Measurements from ENCODE around the gene ATP6AP1.
"Not testable (repeated sequence)": the region's sequence is repeated elsewhere in the genome, so short reads cannot be mapped to it uniquely, and the experiment has no call there.

The ATP6AP1 gene

DNA sequence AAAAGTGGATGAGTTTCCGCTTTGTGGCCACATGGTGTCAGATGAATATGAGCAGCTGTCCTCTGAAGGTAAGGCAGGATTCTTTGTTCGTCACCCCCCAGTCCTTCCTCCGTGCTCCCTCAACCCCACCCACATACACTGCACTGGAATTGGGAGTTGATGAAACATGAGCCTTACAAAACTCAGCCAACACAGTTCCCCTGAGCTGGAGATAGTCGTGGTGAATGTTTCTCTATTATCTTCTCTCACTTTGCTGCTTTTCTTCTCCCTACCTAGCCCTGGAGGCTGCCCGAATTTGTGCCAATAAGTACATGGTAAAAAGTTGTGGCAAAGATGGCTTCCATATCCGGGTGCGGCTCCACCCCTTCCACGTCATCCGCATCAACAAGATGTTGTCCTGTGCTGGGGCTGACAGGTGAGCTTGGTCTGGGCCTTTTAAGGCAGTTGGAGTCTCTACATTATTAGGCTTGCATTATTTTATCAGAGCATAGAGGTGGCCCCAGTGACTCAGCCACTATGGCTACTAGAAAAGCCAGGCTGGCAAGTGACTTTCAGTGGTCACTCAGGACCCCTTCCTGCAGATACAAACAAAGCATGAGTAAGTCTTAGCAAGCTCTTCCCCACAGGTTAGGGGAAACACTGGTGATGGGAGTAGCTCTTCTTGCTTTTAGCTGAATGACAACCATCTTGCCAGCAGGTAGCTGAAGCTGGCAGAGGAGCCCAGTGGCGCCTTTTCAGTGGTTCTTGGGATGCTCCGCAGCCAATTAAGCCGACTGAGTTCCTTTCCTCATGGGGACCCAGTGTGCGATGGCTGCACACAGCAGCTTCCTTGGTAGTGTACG is 28.7 kb upstream of the ATP6AP1 start:
- no peak for DNase-seq (ENCODE audit: low spot score)

DNA sequence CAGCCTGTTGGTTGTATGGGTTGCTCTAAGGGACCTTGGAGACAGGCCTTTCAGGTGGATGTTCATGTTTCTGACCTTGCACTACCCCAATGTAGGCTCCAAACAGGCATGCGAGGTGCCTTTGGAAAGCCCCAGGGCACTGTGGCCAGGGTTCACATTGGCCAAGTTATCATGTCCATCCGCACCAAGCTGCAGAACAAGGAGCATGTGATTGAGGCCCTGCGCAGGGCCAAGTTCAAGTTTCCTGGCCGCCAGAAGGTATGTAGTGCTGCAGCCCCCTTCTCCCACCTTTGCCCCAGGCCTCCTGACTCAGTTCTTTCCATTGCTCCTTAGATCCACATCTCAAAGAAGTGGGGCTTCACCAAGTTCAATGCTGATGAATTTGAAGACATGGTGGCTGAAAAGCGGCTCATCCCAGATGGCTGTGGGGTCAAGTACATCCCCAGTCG is 28.1 kb upstream of the ATP6AP1 start:
- not testable (repeated sequence) for DNase-seq (ENCODE audit: low spot score)

DNA sequence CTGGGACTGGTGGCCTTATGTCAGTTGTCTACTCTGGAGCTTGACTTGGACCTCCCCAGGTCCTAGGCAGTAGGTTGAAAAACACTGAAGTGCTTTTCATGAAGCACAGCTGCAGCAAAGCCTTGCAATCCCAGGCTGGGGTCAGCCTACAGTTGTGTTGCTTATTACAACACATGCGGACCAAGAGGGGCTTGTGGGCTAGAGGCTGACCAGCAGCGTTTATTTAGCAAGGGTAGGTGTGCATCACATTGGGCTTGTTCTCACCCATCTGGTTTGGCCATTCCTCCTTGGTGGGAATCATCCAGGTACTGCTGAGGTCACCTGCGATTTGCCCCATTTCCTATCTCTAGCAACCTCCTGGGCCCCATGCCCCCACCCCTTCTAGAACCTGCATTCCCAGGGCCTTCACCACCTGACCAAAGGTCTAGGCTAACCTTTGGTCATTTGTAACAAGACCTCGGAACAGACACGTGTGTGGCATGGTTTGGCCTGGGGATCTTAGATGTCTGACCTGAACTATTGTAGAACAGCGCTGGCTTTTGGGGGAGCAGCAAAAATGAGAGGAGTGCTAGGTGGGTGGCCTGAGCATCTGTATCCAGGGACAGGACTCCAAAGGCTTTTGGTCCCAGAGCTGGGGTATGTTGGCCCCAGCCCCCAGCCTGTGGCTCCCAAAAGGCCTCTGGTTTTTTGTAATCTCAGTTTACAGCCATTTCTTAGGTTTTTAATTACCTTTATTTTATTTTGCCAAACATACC is 27.3 kb upstream of the ATP6AP1 start:
- no peak for DNase-seq (ENCODE audit: low spot score)

DNA sequence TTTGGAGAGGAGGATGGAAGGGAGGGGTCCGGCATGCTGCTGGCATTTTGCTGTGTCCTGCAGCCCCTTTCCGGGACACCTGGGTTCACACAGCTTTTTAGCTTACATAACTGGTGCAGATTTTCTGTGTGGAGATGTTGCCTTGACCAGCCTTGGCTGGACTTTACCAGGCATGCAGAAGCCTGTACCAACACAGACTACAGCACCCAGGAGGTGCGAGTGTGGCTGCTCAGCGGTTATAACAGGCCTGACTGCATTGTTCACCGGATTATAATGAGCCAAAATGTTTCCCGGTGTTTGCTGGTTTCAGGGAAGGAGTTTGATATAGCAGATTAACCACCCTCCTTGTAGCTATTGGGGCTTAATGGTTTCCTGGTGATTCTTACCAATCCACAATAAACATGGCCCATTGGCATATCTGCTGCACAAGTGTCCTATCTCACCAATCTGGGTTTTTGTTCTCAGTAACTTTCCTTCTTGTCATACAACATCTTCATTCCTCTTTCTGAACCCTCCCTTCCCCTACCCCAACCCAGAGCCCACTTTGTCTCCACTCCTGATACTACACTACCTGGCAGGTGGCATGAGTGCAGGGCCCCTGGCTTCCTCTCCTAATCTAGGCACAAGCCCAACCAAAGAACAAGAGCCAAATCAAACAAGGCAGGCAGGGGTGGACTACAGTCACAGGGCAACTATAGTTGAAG is 26.4 kb upstream of the ATP6AP1 start:
- no peak for DNase-seq (ENCODE audit: low spot score)

DNA sequence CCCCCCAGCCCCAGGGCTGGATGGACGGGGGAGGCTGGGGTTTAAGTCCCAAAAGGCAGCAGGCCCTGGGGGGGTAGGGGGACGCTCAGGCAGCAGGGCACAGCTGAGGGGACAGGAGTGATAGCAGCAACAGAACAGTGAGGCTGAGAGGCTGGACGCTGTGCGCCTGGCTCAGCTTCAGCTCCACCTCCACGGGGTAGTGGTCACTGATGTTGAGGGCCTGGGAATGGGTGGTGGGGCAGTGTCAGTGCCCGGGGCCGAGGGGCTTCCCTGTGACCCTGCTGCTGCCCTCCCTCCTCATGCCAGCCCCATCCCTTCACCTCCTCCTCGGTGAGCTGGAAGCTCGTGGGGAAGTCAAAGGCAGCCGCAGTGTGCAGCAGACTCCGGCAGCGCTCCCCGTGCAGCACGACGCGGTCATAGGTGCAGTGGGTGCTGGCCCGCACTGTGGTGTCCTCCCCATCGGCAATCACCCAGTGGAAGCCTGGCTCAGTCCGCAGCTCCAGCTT is 25.8 kb upstream of the ATP6AP1 start:
- DNase-seq (ENCODE audit: low spot score), result no peak

DNA sequence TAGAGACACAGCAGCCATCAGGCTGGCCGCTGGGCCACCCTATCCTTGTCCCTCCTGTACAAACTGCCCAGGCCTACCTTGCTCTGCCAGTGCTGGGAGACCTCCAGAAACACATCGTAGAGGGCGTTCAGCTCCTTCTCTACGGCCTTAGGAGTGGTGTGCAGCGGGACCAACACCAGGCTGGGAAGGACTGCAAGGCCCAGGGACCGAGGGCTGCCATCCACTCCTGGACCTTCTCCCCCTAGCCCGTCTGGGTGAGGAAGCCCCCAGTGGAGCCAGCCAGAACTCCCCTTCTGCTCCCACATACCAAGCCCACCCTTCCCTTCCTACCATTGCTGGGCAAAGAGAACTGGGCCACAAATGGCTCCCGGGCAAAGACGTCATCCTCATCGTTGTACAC is 25.3 kb upstream of the ATP6AP1 start:
- DNase-seq (ENCODE audit: low spot score), result no peak

DNA sequence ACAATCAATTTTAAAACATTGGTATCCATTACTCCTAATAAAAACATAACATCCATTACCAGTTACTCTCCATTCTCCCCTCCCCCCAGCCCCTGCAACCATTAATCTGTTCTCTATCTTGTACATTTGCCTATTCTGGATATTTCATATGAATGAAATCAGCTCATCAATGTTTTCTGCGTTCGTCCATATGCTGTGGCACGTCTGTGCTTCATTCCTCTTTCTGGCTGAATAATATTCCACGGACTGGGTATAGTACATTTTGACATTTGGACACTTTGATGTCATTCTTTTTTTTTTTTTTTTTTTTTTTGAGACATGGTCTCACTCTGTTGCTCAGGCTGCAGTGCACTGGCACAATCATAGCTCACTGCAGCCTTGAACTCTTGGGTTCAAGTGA is 24.6 kb upstream of the ATP6AP1 start:
- no peak for DNase-seq (ENCODE audit: low spot score)

DNA sequence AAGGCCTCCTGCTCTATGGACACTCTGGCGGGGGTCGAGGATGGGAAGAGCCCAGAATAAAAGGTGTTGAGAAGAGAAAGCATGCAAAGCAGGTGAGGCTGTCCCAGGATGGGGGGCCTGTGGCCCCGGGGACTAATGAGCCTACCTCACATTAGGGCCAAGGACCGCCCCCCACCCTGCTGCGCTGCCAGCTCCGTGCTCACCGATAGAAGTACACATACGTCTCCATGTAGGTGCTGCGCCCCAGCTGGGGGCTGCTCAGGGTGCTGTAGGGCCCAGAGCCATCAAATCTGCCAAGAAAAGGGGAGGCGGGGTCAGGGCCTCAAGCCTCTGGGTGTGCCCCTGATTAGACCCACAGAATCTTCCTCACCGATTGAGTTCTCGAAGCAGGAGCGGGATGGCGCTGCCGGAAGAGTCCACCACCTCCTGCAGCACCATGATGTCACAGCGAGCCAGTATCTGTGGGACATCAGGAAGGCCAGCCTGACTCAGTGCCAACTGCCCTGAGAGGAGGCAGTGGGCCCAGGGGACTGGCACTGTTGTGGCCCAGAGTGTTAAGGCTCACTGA is 23.8 kb upstream of the ATP6AP1 start:
- no peak for DNase-seq (ENCODE audit: low spot score)

DNA sequence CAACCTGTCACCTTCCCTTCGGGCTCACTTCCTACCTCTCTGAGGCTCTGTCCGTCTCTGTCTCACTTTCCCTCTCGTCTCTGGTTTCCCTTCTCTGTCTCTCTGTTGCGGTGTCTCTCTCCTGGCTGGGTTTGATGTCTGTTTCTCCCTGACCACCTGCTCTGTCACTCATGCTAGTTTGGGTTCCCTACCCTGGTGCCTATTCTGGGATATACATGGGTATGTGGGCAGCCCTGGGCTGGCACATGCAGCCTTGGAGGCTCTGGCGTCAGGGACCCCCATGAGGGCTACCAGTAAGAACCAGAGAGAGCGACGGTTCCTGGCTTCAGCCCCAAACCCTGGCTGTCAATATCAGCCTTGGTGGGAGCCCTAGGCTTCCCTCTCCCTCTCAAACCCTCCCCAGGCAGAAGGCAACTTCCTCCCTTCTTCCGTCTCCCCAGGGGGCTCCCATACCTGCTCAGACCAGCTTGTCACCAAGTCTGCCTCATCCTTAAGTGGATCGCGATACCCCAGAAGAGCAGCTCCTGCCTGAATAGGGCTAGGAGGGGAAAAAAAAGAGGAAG is 19.7 kb upstream of the ATP6AP1 start:
- no peak for DNase-seq (ENCODE audit: low spot score)

DNA sequence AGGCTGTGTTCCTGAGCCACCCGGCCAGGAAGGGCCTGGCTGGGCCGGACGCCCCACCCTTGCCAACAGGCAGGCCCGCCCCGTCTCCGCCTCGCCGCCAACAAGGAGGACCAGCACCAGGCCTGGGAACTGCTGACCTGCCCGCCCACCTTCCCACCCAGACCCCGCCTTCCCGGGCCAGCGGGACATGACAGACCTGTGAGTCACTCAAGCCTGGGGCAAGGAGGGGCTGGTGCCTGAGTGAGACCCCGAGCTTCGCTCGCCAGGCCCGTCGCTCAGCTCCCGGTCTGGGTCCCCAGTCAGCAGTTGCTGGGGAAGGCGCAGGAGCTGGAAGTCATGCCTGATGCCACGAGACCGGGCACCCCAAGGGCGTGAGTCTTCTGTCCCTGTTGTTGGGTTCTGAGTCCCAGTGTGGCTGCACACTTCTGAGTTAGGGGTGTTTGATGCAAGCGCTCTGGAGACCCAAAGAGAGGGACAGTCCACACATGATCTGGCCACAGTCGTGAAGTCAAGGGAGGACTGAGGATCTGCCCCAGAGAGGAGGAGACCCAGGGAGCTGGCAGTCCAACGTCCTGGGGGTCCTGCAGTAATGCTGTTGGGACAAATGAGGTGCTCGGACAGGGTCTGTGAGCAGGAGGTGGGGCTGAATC is 19.1 kb upstream of the ATP6AP1 start, which contains the start of gene DNASE1L1:
Gene DNASE1L1, minus strand, starts transcription at position 33 of the 650 bp plus-strand sequence. CDS start 3,686 bp downstream, outside the sequence.
- DNase-seq (ENCODE audit: low spot score), result no peak

DNA sequence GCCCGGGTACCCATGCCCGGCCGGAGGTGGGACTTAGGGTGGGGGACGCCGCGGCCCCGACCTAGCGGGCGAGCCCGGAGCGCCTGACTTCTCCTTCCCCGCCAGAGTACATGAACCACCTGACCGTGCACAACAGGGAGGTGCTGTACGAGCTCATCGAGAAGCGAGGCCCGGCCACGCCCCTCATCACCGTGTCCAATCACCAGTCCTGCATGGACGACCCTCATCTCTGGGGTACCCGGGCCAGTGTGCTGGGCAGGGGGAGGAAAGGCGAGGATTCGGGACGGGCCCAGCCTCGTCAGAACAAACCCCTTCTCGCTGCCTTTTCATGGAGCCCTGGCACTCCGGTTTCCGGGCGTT is 16.5 kb upstream of the ATP6AP1 start:
- DNase-seq (ENCODE audit: low spot score), result peak; percentile 77

DNA sequence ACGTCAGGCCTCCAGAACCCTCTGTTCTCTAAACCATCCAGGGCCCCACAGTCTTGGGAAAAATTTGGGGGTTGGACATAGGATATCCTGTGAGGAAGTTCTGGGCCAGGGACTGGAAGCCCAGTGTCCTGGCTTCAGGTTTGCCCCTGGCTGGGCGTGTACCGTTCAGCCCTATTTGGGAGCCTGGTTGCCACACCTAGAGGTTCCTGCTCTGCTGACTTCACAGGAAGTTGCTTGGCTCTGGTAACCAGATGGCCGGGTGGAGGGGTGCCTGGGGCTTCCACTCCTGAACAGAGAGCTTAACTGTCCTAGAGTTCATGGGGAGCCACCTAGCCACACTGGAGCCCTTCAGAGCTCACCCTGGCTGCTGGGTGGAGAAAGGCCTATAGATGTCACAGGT is 16.0 kb upstream of the ATP6AP1 start:
- DNase-seq (ENCODE audit: low spot score), result no peak

DNA sequence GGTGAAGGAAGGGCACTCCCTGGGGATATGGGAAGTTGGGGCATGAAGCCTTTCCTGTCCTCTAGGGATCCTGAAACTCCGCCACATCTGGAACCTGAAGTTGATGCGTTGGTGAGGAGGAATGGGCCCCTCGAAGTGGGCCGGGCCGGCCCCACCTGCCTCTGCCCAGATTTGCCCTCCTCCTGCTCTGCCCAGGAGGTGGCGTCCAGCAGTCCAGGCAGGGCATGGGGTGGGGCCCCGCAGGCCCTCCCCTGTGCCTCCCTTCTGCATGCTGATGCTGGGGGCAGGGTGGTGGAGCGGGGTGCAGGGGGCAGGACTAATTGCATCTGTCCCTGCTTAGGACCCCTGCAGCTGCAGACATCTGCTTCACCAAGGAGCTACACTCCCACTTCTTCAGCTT is 15.3 kb upstream of the ATP6AP1 start:
- DNase-seq (ENCODE audit: low spot score), result no peak

DNA sequence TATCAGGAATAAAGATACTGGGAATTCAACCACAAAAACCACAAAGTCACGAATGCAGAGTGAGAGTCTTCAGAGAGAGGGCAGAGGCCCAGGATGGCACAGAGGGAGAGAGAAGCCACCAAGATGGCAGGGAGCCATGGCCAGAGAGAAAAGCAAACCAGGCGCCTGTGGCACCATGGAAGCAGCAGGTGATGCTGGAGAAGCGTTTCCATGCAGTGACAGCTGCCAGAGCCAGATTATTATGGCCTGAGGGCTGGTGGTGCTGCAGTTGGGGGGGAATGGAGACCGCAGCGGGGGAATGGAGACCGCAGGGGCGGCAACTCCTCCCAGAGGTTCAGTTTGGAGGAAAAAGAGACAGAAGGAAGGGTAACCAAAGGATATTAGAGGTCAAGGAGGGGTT is 11.3 kb upstream of the ATP6AP1 start:
- DNase-seq (ENCODE audit: low spot score), result no peak

DNA sequence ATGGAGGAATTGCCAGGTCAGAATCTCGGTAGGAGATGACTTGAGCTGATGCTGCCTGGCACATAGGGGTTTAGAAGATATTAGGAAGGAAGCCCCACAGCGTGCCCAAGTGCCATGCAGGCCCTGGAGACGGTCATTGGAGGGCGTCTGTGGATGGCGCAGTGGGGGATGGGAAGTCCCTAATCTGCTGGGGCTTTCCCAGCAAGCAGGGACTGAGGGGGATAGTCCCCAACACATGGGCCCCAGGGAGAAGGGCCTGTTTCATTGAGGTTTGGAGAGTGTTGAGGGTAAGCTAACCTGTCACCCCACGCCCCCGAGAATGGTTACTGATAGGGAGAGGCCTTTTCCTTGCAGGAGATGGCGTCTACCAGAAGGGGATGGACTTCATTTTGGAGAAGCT is 9.3 kb upstream of the ATP6AP1 start:
- no peak for DNase-seq (ENCODE audit: low spot score)

DNA sequence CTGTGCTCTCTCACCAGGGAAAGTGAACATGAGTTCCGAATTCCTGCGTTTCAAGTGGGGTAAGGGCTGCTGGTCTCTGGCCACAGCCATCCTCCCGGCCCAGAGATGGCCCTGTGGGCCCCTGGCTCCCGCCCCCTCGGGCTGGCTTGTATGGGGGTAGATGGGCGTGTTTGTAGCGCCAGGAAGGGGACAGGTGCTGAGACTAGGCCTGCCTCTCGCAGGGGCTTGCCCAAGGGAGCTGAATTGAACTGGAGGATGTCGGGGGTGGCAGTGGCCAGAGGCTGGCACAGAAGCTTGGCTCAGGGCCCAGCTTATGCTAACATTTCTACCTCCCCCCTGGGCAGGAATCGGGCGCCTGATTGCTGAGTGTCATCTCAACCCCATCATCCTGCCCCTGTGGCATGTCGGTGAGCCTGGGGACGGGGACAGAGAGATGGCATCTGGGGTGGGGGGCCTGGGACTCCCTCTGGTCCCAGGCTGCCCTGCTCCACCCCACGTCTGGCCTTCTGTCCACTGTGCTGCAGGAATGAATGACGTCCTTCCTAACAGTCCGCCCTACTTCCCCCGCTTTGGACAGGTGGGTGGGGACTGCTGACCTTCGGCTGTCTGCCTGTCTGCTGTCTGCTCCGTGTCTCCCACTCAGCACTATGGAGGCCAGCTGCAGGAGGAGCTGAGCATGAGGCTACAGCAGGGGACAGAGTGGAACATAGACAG is 8.6 kb upstream of the ATP6AP1 start:
- no peak for DNase-seq (ENCODE audit: low spot score)

DNA sequence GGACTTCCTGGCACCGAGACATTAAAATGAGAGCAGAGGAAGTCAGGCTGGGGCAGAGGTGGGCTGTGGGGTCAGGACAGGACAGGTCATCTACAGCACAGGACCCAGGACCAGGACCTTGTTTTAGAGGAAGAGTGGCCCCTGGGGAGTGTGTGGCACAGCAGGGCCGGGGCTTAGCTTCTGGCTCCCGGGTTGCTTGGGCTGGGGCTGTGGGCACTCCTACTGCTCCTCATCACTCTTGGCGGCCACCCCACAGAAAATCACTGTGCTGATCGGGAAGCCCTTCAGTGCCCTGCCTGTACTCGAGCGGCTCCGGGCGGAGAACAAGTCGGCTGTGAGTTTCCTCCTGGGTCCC is 8.1 kb upstream of the ATP6AP1 start:
- no peak for DNase-seq (ENCODE audit: low spot score)

DNA sequence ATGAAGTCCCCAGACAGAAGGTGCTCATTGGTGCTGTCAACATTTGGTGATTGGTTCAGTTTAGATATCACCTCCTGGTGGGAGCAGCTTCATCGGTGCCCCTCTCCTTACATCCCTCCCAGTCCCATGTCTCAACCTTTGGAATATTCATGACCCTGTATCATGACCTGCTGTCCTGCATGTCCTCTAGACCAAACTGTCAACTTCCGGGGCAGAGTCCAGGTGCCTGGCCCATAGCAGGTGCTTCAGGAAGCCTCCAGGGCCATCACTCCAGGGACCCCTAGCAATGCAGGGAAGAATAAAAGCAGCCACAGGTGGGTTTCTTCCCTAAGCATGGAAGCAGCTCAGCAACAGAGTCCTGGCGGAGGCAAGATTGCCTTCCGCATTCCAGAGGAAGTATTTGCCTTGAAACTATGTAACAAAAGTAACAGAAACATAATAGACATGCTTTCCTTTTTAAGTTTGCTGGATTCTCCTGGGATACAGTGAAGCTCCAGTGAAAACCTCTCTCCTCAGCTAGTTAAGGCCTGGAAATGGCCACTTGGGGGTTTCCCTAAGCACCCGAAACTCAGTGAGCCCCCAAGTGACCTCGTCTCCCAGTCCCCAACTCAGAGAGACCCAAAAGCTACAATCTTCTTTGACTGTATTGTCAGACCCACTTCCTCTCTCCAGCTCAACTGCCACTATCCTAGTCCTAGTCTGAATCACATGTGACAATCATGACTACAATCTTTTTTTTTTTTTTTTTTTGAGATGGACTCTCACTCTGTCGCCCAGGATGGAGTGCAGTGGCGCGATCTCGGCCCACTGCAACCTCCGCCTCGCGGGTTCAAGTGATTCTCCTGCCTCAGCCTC is 1.3 kb upstream of the ATP6AP1 start:
- no peak for DNase-seq (ENCODE audit: low spot score)

DNA sequence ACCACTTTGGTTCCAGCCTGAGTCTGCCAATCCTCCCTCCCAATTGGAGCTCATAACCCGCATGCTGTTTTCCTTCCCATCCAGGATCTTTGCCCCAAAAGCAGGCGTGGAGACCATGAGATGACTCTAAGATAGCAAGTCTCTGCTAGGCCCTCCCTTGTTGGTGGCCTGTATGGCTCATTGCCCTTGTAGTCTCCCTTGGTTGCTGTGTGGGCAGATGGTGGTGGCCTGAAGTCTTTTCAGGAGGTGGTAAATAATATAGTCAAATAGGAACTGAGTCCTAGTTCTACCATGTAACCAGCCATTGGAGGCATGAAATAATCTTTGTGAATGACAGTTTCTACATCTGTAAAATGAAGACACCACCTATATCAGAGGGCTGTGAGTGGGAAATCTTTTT is 1.2 kb downstream of the ATP6AP1 start:
- DNase-seq (ENCODE audit: low spot score), result no peak

DNA sequence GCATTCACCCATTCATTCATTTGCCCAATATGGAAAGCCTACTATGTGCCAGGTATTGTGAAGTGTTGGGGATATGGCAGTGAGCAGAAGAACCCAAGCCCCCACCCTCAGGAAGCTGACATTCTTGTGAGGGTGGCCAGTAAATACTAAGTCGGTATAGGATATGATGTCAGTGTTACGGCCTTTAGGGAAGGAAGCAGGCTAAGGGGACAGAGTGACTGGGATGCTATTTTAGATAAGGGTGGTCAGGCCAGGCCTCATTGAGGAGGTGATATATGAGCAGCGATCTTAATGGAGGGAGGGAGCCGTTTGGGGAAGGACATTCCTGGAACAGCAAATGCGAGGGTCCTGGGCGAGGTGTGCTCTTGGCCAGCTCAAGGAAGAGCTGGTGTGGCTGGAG is 2.0 kb downstream of the ATP6AP1 start:
- DNase-seq (ENCODE audit: low spot score), result no peak
